ENCODE results near the gene MAGI2. TPM values are rescaled to one million over a fixed set of nuclear protein-coding genes. Genes with fewer than 3 reads are reported as not detected.

The MAGI2 gene
- total RNA-seq, 1 experiment from 2014 or later: 0.22 TPM

DNA sequence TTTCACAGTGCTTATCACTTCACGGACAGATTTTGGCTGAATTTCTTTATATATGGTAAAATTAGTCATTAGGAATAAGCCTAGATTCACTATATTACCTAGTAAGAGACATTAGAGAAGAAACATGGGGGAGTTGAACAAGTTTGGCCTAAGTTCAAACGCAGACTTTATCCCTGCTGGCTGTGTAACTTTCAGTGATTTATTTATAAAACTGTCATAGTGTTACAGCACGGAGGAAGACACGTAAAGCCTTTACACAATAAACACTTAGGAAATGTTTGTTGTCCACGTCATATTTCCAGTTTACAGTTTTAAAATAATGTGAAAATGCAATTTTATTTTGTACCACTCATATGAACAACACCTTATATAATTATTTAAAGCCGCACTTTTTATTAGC is 661.5 kb downstream of the MAGI2 start:
- Histone ChIP-seq H2AFZ (ENCODE audit: low read depth, low read length, poor library complexity, severe bottlenecking) (no peak overlapping the region), H3K9me3 (ENCODE audit: control insufficient read depth in 1 of 2, insufficient read depth in 1 of 2, low read depth in 1 of 2, low read length in 2 of 2) (no peaks in the 10 kb centered on the region), H3K4me2 (ENCODE audit: low read length) (no peak overlapping the region), H3K27ac (ENCODE audit: low read depth, low read length) (no peak overlapping the region), H3K27me3 (ENCODE audit: insufficient read depth, low read length) (no peaks in the 10 kb centered on the region), H4K20me1 (ENCODE audit: insufficient read depth) (no peaks in the 10 kb centered on the region), H3K4me3 (replicated peaks in 1 of 2; ENCODE audit: low read depth in 1 of 2, low read length in 2 of 2) (no peak overlapping the region), H3K79me2 (ENCODE audit: insufficient read depth, low read length) (no peaks in the 10 kb centered on the region), H3K9me2 (ENCODE audit: insufficient read depth) (no peaks in the 10 kb centered on the region), H3K9ac (ENCODE audit: low read length) (no peak overlapping the region), H3K4me1 (ENCODE audit: control insufficient read depth in 1 of 2, insufficient read depth in 2 of 2, low read length in 2 of 2) (no peaks in the 10 kb centered on the region), H3K36me3 (ENCODE audit: control insufficient read depth in 1 of 2, insufficient read depth in 2 of 2, low read length in 2 of 2) (no peaks in the 10 kb centered on the region)
- ChIA-PET POLR2A (no interaction called here), CTCF (no interaction called here), RAD21 (ENCODE audit: low non-redundant PET in 1 of 2, low total read pairs in 2 of 2, uncharacterized antibody in 2 of 2, unreplicated experiment in 2 of 2) (no interaction called here)
- no TSS peak for BruUV-seq (replicated peaks)
- TF ChIP-seq, protein P1, sequence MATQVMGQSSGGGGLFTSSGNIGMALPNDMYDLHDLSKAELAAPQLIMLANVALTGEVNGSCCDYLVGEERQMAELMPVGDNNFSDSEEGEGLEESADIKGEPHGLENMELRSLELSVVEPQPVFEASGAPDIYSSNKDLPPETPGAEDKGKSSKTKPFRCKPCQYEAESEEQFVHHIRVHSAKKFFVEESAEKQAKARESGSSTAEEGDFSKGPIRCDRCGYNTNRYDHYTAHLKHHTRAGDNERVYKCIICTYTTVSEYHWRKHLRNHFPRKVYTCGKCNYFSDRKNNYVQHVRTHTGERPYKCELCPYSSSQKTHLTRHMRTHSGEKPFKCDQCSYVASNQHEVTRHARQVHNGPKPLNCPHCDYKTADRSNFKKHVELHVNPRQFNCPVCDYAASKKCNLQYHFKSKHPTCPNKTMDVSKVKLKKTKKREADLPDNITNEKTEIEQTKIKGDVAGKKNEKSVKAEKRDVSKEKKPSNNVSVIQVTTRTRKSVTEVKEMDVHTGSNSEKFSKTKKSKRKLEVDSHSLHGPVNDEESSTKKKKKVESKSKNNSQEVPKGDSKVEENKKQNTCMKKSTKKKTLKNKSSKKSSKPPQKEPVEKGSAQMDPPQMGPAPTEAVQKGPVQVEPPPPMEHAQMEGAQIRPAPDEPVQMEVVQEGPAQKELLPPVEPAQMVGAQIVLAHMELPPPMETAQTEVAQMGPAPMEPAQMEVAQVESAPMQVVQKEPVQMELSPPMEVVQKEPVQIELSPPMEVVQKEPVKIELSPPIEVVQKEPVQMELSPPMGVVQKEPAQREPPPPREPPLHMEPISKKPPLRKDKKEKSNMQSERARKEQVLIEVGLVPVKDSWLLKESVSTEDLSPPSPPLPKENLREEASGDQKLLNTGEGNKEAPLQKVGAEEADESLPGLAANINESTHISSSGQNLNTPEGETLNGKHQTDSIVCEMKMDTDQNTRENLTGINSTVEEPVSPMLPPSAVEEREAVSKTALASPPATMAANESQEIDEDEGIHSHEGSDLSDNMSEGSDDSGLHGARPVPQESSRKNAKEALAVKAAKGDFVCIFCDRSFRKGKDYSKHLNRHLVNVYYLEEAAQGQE (IDR thresholded peaks at IDR 0.05; ENCODE audit: low read depth): no peak
- TF ChIP-seq, protein P2, sequence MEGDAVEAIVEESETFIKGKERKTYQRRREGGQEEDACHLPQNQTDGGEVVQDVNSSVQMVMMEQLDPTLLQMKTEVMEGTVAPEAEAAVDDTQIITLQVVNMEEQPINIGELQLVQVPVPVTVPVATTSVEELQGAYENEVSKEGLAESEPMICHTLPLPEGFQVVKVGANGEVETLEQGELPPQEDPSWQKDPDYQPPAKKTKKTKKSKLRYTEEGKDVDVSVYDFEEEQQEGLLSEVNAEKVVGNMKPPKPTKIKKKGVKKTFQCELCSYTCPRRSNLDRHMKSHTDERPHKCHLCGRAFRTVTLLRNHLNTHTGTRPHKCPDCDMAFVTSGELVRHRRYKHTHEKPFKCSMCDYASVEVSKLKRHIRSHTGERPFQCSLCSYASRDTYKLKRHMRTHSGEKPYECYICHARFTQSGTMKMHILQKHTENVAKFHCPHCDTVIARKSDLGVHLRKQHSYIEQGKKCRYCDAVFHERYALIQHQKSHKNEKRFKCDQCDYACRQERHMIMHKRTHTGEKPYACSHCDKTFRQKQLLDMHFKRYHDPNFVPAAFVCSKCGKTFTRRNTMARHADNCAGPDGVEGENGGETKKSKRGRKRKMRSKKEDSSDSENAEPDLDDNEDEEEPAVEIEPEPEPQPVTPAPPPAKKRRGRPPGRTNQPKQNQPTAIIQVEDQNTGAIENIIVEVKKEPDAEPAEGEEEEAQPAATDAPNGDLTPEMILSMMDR (IDR thresholded peaks at IDR 0.05 in 2 of 3, conservative IDR thresholded peaks at IDR 0.05 in 1 of 3; ENCODE audit: borderline replicate concordance in 1 of 3, insufficient read depth in 1 of 3, low read depth in 2 of 3, low read length in 2 of 3): no peak
- TF ChIP-seq, protein P3, sequence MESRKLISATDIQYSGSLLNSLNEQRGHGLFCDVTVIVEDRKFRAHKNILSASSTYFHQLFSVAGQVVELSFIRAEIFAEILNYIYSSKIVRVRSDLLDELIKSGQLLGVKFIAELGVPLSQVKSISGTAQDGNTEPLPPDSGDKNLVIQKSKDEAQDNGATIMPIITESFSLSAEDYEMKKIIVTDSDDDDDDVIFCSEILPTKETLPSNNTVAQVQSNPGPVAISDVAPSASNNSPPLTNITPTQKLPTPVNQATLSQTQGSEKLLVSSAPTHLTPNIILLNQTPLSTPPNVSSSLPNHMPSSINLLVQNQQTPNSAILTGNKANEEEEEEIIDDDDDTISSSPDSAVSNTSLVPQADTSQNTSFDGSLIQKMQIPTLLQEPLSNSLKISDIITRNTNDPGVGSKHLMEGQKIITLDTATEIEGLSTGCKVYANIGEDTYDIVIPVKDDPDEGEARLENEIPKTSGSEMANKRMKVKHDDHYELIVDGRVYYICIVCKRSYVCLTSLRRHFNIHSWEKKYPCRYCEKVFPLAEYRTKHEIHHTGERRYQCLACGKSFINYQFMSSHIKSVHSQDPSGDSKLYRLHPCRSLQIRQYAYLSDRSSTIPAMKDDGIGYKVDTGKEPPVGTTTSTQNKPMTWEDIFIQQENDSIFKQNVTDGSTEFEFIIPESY (IDR thresholded peaks at IDR 0.05; ENCODE audit: extremely low read depth, insufficient replicate concordance, low read length): no peak
- TF ChIP-seq, protein P4, sequence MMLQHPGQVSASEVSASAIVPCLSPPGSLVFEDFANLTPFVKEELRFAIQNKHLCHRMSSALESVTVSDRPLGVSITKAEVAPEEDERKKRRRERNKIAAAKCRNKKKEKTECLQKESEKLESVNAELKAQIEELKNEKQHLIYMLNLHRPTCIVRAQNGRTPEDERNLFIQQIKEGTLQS (IDR thresholded peaks at IDR 0.05): no peak
- TF ChIP-seq, protein P5, sequence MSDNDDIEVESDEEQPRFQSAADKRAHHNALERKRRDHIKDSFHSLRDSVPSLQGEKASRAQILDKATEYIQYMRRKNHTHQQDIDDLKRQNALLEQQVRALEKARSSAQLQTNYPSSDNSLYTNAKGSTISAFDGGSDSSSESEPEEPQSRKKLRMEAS (IDR thresholded peaks at IDR 0.05): no peak
- no peak for TF ChIP-seq EZH2phosphoT487 (IDR thresholded peaks at IDR 0.05; ENCODE audit: borderline replicate concordance)
- no peak for TF ChIP-seq ZFX (IDR thresholded peaks at IDR 0.05)
- no peak for TF ChIP-seq FOSL1 (IDR thresholded peaks at IDR 0.05; ENCODE audit: low read depth)
- no peak for TF ChIP-seq EGR1 (IDR thresholded peaks at IDR 0.05; ENCODE audit: low read depth)
- no peak for TF ChIP-seq JUND (IDR thresholded peaks at IDR 0.05)
- no peak for TF ChIP-seq SIN3A (IDR thresholded peaks at IDR 0.05; ENCODE audit: low read depth)
- no peak for TF ChIP-seq TCF7L2 (IDR thresholded peaks at IDR 0.05; ENCODE audit: borderline replicate concordance, extremely low read depth, insufficient read depth, insufficient read length)
- intact Hi-C loops (cut with micrococcal nuclease): no loop called here
- ATAC-seq: no peak
- DNase-seq (ENCODE audit: low read depth, low spot score): no peak
